Endodermal cell (in vitro differentiated cells): Measurements from ENCODE around the gene LRRC32. TPM values are rescaled to one million over a fixed set of nuclear protein-coding genes. Genes with fewer than 3 reads are reported as not detected.

Source experiments
- DNase-seq: peaks from one replicate; pipeline ENCODE4 v3.0.0-alpha.2; 2017
- H3K27ac ChIP-seq: 2 replicates; pipeline ENCODE4 v1.5.1; 2013; ENCODE audit warnings: mild to moderate bottlenecking, low read depth, low read length, moderate library complexity
- H3K27me3 ChIP-seq: 2 replicates; pipeline ENCODE4 v1.6.1; 2013; ENCODE audit warnings: mild to moderate bottlenecking, low read length, moderate library complexity; ENCODE audit not compliant: insufficient read depth, control insufficient read depth, poor library complexity, severe bottlenecking
- H3K36me3 ChIP-seq: 2 replicates; pipeline ENCODE4 v1.7.0; 2013; ENCODE audit warnings: mild to moderate bottlenecking, low read length, moderate library complexity; ENCODE audit not compliant: control insufficient read depth, insufficient read depth
- H3K4me1 ChIP-seq: one replicate; pipeline ENCODE4 v1.7.0; 2013; ENCODE audit warnings: low read length; ENCODE audit not compliant: control insufficient read depth, insufficient read depth
- H3K4me3 ChIP-seq: 2 replicates; pipeline ENCODE4 v1.5.1; 2013; ENCODE audit warnings: mild to moderate bottlenecking, low read length, moderate library complexity
- H3K9ac ChIP-seq: 2 replicates; pipeline ENCODE4 v1.6.1; 2013; ENCODE audit warnings: mild to moderate bottlenecking, low read length, moderate library complexity; ENCODE audit not compliant: poor library complexity, severe bottlenecking; ENCODE audit errors: extremely low read depth
- H3K9me3 ChIP-seq: 2 replicates; pipeline ENCODE4 v1.6.1; 2013; ENCODE audit warnings: mild to moderate bottlenecking, low read length, moderate library complexity; ENCODE audit not compliant: control insufficient read depth
- H3K27ac Mint-ChIP-seq: 2 replicates; pipeline ENCODE4 v1.8.0; 2020; ENCODE audit warnings: mixed read lengths
- H3K27me3 Mint-ChIP-seq: 2 replicates; pipeline ENCODE4 v1.8.0; 2021; ENCODE audit warnings: mild to moderate bottlenecking, mixed read lengths; ENCODE audit not compliant: insufficient read depth
- H3K36me3 Mint-ChIP-seq: 2 replicates; pipeline ENCODE4 v1.8.0; 2020; ENCODE audit warnings: low read depth, mixed read lengths
- H3K4me1 Mint-ChIP-seq: 2 replicates; pipeline ENCODE4 v1.8.0; 2020; ENCODE audit warnings: mixed read lengths
- H3K4me3 Mint-ChIP-seq: 2 replicates; pipeline ENCODE4 v1.8.0; 2020; ENCODE audit warnings: mild to moderate bottlenecking, moderate library complexity, mixed read lengths
- H3K9me3 Mint-ChIP-seq: 2 replicates; pipeline ENCODE4 v1.8.0; 2020; ENCODE audit warnings: mild to moderate bottlenecking, mixed read lengths
- WGBS, 2 experiments: methylation state at CpG; one replicate each; pipeline versions ENCODE4 v1.1.5 to v1.1.7; 2013; ENCODE audit warnings: missing lambda C conversion rate in 2 of 2, mixed read lengths in 1 of 2; ENCODE audit not compliant: insufficient coverage in 1 of 2, insufficient read length in 1 of 2; 5-methylcytosine and 5-hydroxymethylcytosine counted together
- total RNA-seq, 2 donors: library from RNA; stranded (reverse); fragmentation: NEBNext Ultra II Directional in 1 of 2; extraction: Animal tissue kit (Norgen Biotek cat#: 25700) in 1 of 2; gene quantifications; 2 replicates in 1 of 2; 3 replicates in 1 of 2; pipeline ENCODE4 v1.2.1, GENCODE V29; 2021
- TF ChIP-seq, protein P1 (sequence below): fragments of 200-600 bp; sonication (generic); conservative IDR thresholded peaks from 2 replicates; pipeline ENCODE4 v1.5.0; 2021; ENCODE audit warnings: antibody characterized with exemption, mild to moderate bottlenecking

The LRRC32 gene
- total RNA-seq, 2 donors from 2014 or later = 1.3 to 1.6 TPM

- no peaks in the 10 kb centered on the region for H3K36me3 Mint-ChIP-seq
- no peak overlapping the region for H3K27ac ChIP-seq
- H3K9me3 ChIP-seq = peaks cover 10% of the 10 kb centered on the region
- 95 to 96% methylated on average over 6 to 8 of the region's 8 CpGs for WGBS, 2 experiments
- H3K27me3 Mint-ChIP-seq = peaks cover 2% of the 10 kb centered on the region
- DNase-seq = peak; percentile 30
- H3K27ac Mint-ChIP-seq = no peak overlapping the region
- peaks cover 9% of the 10 kb centered on the region for H3K4me1 ChIP-seq
- peaks cover 23% of the 10 kb centered on the region for H3K4me1 Mint-ChIP-seq
- no peaks in the 10 kb centered on the region for H3K36me3 ChIP-seq
- no peak overlapping the region for H3K4me3 Mint-ChIP-seq
- H3K9ac ChIP-seq = no peak overlapping the region
- H3K9me3 Mint-ChIP-seq = peaks cover 17% of the 10 kb centered on the region
- TF ChIP-seq, protein P1, sequence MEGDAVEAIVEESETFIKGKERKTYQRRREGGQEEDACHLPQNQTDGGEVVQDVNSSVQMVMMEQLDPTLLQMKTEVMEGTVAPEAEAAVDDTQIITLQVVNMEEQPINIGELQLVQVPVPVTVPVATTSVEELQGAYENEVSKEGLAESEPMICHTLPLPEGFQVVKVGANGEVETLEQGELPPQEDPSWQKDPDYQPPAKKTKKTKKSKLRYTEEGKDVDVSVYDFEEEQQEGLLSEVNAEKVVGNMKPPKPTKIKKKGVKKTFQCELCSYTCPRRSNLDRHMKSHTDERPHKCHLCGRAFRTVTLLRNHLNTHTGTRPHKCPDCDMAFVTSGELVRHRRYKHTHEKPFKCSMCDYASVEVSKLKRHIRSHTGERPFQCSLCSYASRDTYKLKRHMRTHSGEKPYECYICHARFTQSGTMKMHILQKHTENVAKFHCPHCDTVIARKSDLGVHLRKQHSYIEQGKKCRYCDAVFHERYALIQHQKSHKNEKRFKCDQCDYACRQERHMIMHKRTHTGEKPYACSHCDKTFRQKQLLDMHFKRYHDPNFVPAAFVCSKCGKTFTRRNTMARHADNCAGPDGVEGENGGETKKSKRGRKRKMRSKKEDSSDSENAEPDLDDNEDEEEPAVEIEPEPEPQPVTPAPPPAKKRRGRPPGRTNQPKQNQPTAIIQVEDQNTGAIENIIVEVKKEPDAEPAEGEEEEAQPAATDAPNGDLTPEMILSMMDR = no peak
- H3K27me3 ChIP-seq = no peaks in the 10 kb centered on the region
- H3K4me3 ChIP-seq = no peak overlapping the region
These were observed 42.1 kb downstream of the LRRC32 start for GRCh38 chr11:76628408-76628947.

GRCh38 chr11:76627606-76628005, 42.9 kb downstream of the LRRC32 start:
- peaks cover 30% of the 10 kb centered on the region for H3K4me1 Mint-ChIP-seq
- peaks cover 2% of the 10 kb centered on the region for H3K27me3 Mint-ChIP-seq
- no peak for DNase-seq
- no peak overlapping the region for H3K4me3 Mint-ChIP-seq
- Histone ChIP-seq H3K9ac (no peak overlapping the region), H3K4me3 (no peak overlapping the region), H3K27me3 (no peaks in the 10 kb centered on the region), H3K36me3 (no peaks in the 10 kb centered on the region), H3K9me3 (peaks cover 10% of the 10 kb centered on the region), H3K4me1 (peaks cover 12% of the 10 kb centered on the region), H3K27ac (no peak overlapping the region)
- H3K36me3 Mint-ChIP-seq = no peaks in the 10 kb centered on the region
- TF ChIP-seq, protein P1 = no peak
- WGBS, 2 experiments = 91 to 95% methylated on average over 6 to 7 of the region's 7 CpGs
- H3K27ac Mint-ChIP-seq = no peak overlapping the region
- H3K9me3 Mint-ChIP-seq = peaks cover 17% of the 10 kb centered on the region

- WGBS, 2 experiments = 96 to 98% methylated on average over 5 to 6 of the region's 6 CpGs
- TF ChIP-seq, protein P1 = no peak
- Mint-ChIP-seq H3K27ac (no peak overlapping the region), H3K36me3 (no peaks in the 10 kb centered on the region), H3K9me3 (peaks cover 17% of the 10 kb centered on the region), H3K4me1 (peaks cover 30% of the 10 kb centered on the region), H3K4me3 (no peak overlapping the region), H3K27me3 (peaks cover 2% of the 10 kb centered on the region)
- Histone ChIP-seq H3K27ac (no peak overlapping the region), H3K27me3 (no peaks in the 10 kb centered on the region), H3K4me3 (no peak overlapping the region), H3K4me1 (peaks cover 12% of the 10 kb centered on the region), H3K9me3 (peaks cover 10% of the 10 kb centered on the region), H3K36me3 (no peaks in the 10 kb centered on the region), H3K9ac (no peak overlapping the region)
- DNase-seq = peak; percentile 26
These were observed 43.6 kb downstream of the LRRC32 start for GRCh38 chr11:76626921-76627401.
